ENCODE measurements around the gene HOOK2.

The HOOK2 gene

GRCh38 chr19:12736995-12737834 lies 38.1 kb downstream of the HOOK2 start, which contains the start of gene GET3 (continued):
- TF ChIP-seq ELK4 (IDR thresholded peaks at IDR 0.05; ENCODE audit: borderline replicate concordance, low read depth, low read length) (no peak), ZSCAN30 (tag by site-specific recombination; IDR thresholded peaks at IDR 0.05) (0 out of 2 replicates have a peak, but pooled peaks have one; percentile 50), ZNF768 (tag by site-specific recombination; IDR thresholded peaks at IDR 0.05) (no peak), ZNF692 (tag by site-specific recombination; IDR thresholded peaks at IDR 0.05) (peak; percentile 56), ZNF274 (IDR thresholded peaks at IDR 0.05; ENCODE audit: low read length) (no peak), ZNF274 (tag by site-specific recombination; IDR thresholded peaks at IDR 0.05; ENCODE audit: borderline replicate concordance) (no peak), GLIS1 (tag by site-specific recombination; IDR thresholded peaks at IDR 0.05) (peak; percentile 65), OVOL3 (tag by site-specific recombination; IDR thresholded peaks at IDR 0.05) (peak; percentile 67; the same call in 1 of the 2 replicates), ZNF2 (tag by site-specific recombination; IDR thresholded peaks at IDR 0.05) (peak; percentile 69), ZNF660 (tag by site-specific recombination; IDR thresholded peaks at IDR 0.05) (peak; percentile 78), ZNF561 (tag by site-specific recombination; IDR thresholded peaks at IDR 0.05; ENCODE audit: borderline replicate concordance) (peak; percentile 34; the same call in 1 of the 2 replicates), ZNF488 (tag by site-specific recombination; IDR thresholded peaks at IDR 0.05) (no peak), ZNF558 (tag by site-specific recombination; IDR thresholded peaks at IDR 0.05) (peak; percentile 32; the same call in 1 of the 2 replicates), ZNF214 (tag by site-specific recombination; IDR thresholded peaks at IDR 0.05; ENCODE audit: borderline replicate concordance) (no peak), ZNF670 (tag by site-specific recombination; IDR thresholded peaks at IDR 0.05; ENCODE audit: low read depth) (no peak), ZNF518A (tag by site-specific recombination; conservative IDR thresholded peaks at IDR 0.05; ENCODE audit: low read depth) (peak; percentile 50; the same call in 1 of the 2 replicates), ZBTB11 (tag by site-specific recombination; conservative IDR thresholded peaks at IDR 0.05; ENCODE audit: low read depth) (0 out of 2 replicates have a peak, but pooled peaks have one; percentile 33), TSHZ1 (tag by site-specific recombination; IDR thresholded peaks at IDR 0.05; ENCODE audit: borderline replicate concordance) (peak; percentile 46; the same call in 1 of the 2 replicates), ZSCAN18 (tag by site-specific recombination; IDR thresholded peaks at IDR 0.05) (0 out of 2 replicates have a peak, but pooled peaks have one; percentile 74), ZNF366 (tag by site-specific recombination; conservative IDR thresholded peaks at IDR 0.05) (peak; percentile 85)

Measured in HEK293 (cell line).